Measurements from ENCODE around the gene MAGI1.

The MAGI1 gene

DNA sequence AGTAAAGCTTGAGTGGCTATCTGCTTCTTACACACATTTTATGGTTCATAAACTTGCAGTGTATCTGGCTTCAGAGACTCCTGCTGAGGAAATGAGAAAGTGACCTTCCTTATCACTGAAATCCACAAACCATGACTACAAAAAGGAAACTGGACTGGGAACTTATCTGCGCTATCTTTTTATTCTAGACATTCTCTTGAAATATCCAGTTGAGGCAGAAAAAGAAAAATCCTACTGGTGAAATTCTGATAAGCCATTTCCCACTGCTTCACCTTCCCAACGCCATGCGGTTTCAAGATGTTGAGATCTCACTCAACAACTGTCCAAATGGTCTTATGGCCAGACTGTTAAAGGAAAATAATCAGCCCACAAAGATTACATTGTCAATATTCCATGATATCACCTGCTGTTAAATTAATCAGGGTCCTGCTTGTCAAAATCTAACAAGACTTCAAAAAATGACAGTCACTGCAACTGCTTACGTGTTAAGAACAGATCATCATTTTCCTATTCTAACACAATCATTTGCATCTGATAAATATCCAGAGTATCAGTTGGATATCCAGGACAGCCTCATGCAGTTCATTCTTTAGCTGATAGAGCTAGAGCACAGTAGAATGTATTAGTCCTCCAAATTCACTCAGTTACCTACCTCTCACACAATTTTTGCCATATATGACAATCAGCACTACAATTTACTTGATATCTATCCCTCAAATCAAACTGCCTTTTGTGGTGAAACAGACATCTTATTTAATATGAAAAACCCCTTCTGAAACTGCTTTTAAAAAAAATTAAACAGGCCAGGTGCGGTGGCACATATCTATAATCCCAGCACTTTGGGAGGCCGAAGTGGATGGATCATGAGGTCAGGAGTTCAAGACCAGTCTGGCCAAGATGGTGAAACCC lies 538.1 kb downstream of the MAGI1 start:
- ATAC-seq (no peak), DNase-seq (ENCODE audit: low spot score in 2 of 2) (no peak)
- Mint-ChIP-seq H3K4me3 (no peak overlapping the region), H3K9me3 (peaks cover 8% of the 10 kb centered on the region), H3K36me3 (no peaks in the 10 kb centered on the region), H3K27ac (no peak overlapping the region), H3K4me1 (no peaks in the 10 kb centered on the region)

DNA sequence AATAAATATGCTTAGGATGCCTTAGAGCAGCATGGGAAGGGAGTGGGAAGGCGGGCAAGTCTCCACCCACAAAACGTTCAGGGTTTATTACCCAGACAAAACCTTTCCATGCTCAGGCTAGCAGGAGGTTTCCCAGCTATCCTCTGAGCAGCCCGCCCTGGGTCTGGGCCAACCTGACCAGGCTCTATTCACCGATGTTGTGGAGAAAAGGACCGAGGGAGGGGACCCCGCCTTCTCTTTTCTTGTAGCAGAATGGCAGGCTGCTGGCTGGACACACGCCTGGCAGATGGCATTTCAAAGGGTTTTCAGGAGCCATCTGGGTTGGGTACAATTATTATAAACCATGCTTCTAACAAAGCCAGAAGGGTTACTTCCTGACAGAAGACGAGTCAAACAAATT lies 540.9 kb downstream of the MAGI1 start:
- Mint-ChIP-seq H3K4me3 (no peak overlapping the region), H3K27ac (no peak overlapping the region), H3K9me3 (peaks cover 13% of the 10 kb centered on the region), H3K36me3 (no peaks in the 10 kb centered on the region), H3K4me1 (no peaks in the 10 kb centered on the region)
- DNase-seq (ENCODE audit: low spot score in 2 of 2) (no peak), ATAC-seq (no peak)

DNA sequence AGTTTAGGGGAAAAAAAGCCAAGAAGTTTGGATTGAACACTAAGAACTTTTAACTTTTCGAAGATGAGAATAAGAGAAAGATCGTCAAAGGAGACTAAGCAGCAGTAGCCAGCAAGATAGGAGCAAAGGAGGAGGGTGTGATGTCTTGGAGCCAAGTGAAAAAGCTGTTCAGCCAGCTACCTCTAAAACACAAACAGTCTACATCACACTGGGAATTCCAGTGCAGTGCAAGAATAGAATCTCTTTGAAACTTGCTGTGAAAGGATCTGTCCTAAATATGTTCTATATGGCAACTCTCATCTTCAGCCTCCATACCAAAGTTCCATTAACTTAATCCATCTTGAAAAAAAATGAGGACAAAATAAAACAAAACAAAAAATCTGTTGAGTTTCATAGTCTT lies 541.5 kb downstream of the MAGI1 start:
- no peak for ATAC-seq
- Mint-ChIP-seq H3K36me3 (no peaks in the 10 kb centered on the region), H3K27ac (no peak overlapping the region), H3K4me1 (no peaks in the 10 kb centered on the region), H3K9me3 (peaks cover 13% of the 10 kb centered on the region), H3K4me3 (no peak overlapping the region)
- no peak for DNase-seq (ENCODE audit: low spot score in 2 of 2)

DNA sequence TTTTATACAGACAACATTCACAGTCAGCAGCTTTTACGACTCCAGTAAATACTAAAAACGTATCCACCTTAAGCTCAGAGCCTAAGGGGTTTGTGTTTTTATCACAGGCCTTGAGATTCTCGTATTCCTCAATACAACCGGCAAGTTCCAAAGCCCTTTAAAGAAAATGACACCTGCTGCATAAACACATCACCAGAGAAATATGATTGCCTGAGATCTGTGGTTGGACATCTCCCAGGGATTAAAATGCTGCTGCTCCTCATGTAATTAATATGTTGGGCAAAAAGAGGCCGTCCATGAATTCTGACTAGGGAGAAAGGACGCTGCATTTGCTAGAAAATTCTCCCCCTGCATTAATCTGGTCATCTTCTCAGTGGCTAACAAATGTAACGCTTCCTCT lies 544.8 kb downstream of the MAGI1 start:
- Mint-ChIP-seq H3K36me3 (no peaks in the 10 kb centered on the region), H3K4me1 (no peaks in the 10 kb centered on the region), H3K27ac (no peak overlapping the region), H3K9me3 (peaks cover 13% of the 10 kb centered on the region), H3K4me3 (no peak overlapping the region)
- DNase-seq (ENCODE audit: low spot score in 2 of 2) (no peak), ATAC-seq (no peak)

DNA sequence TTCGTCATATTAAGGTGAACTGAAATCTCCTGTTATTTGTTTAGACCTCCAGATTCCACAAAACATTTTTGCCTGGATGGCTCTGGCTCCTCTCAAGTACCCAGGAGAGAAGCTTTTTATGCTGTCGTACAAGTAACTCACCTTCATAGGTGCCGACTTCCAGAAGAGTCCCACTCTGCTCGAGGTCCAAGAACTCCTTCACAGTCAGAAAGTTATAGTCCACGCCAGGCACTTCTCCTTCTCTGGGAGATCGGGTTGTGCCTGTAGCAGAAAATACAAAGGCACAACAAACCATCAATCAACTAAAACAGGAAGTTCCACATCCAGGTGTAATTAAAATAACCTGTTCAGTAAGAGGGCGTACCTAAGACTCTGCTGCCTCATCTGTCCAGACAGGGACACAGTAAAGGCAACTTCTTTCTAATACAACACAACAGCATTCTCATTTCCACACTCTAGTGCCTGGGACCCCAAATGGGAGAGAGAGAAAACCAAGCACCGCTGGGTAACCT lies 545.3 kb downstream of the MAGI1 start:
- H3K4me1 Mint-ChIP-seq = no peaks in the 10 kb centered on the region
- H3K27ac Mint-ChIP-seq = no peak overlapping the region
- no peak for ATAC-seq
- DNase-seq (ENCODE audit: low spot score in 2 of 2) = no peak
- no peak overlapping the region for H3K4me3 Mint-ChIP-seq
- peaks cover 13% of the 10 kb centered on the region for H3K9me3 Mint-ChIP-seq
- no peaks in the 10 kb centered on the region for H3K36me3 Mint-ChIP-seq

DNA sequence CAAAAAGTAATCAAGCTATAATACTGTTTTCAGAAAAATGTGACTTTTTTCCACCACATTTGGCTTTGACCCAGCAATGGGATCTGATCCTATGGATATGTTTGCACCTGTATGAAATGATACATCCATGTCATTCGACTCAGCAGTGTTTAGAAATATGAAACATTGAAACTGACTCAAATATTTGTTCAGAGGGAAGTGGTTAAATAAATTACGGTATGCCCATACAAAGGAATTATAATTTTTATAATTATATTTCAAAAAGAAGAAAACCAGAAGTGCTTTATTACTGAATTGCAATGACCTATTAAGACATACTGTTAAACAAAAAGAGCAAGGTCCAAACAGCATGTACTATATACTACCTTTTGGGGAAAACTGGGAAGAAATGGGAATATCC lies 546.5 kb downstream of the MAGI1 start:
- H3K27ac Mint-ChIP-seq = no peak overlapping the region
- H3K9me3 Mint-ChIP-seq = peaks cover 13% of the 10 kb centered on the region
- no peak overlapping the region for H3K4me3 Mint-ChIP-seq
- no peaks in the 10 kb centered on the region for H3K36me3 Mint-ChIP-seq
- ATAC-seq = no peak
- DNase-seq (ENCODE audit: low spot score in 2 of 2) = no peak
- no peaks in the 10 kb centered on the region for H3K4me1 Mint-ChIP-seq

DNA sequence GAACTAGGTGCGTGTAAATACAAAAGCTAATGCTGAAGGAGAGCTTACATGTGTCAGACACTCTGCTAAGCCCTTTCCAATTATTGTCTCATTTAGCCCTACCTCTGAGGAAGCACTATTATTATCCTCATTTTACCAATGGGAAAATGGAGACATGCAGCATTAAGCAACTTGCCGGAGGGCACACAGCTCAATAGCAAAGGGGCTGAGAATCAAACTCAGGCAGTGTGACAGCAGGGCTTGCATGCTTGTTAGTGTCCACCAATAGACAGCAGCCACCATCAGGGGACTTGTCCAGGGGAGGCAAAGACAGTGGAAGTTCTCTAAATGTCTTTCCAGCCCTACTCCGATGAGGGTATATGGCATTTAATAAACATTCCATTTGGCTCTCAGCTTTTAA lies 548.6 kb downstream of the MAGI1 start:
- no peak overlapping the region for H3K4me3 Mint-ChIP-seq
- no peak for ATAC-seq
- no peak for DNase-seq (ENCODE audit: low spot score in 2 of 2)
- peaks cover 6% of the 10 kb centered on the region for H3K9me3 Mint-ChIP-seq
- H3K36me3 Mint-ChIP-seq = no peaks in the 10 kb centered on the region
- no peak overlapping the region for H3K27ac Mint-ChIP-seq
- H3K4me1 Mint-ChIP-seq = no peaks in the 10 kb centered on the region

DNA sequence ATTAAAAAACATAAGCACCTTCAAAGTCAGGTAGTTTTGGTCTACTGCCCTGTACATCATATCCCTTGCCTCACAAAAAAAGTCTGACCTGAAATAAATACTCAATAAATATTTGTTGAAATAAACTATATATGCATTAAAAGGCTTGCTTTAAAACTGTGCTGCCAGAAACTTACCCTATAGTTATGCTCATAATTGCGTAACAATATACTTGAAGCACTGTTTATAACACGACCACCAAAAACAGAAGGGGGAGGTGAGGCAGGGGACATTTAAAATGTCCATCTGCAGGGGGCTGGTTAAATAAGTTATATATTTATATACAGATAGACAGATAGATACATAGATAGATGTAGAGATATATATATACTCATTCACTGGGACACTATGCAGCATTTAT lies 549.5 kb downstream of the MAGI1 start:
- Mint-ChIP-seq H3K36me3 (no peaks in the 10 kb centered on the region), H3K4me1 (no peaks in the 10 kb centered on the region), H3K27ac (no peak overlapping the region), H3K9me3 (peaks cover 8% of the 10 kb centered on the region), H3K4me3 (no peak overlapping the region)
- ATAC-seq = no peak
- no peak for DNase-seq (ENCODE audit: low spot score in 2 of 2)

DNA sequence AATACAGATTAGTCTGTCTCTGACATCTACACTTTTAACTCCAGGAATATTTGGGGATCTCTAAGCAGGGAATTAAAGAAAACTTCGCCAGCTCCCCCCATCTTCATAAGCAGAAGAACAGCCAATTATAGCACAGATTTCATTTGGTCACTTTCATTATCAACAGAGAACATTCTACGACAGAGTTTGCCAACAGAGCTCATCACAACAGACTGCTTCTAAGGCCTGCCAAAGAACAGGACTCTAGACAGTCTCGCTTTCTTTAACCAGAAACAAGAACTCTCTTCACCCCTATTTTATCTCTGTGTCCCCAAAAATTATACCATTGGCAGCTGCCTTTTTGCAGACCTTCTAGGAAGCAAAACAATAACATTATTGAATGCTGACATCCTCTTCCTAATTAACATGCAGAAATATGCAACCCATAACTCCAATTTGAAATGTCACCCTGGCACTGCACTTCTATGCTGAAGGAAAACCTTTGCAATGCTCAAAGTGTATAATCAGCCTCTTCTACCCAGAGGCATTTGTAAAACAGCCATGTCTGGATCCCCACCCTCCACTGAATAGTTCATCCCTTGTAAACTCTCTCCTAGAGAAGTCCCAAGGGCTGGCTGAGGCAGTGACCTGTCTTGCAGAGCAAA lies 552.8 kb downstream of the MAGI1 start:
- ATAC-seq = no peak

DNA sequence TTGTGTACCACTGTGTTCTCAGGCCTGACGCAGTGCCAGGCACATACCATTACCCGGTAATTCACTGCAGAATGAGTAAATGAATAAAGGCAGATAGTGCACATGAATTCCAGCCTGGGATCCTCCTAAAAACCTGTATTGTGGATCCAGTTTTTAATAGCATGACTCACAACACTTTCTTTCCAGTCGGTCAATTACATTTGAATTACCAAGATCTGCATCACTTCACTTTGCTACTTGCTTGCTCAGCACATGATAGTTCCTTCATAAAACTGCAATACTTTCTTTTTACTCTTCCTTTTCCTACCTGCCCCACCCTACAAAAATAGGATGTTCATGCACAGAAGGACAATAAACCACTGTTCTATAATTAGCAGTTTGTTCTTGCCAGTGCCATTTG lies 553.8 kb downstream of the MAGI1 start:
- no peak overlapping the region for H3K4me3 Mint-ChIP-seq
- DNase-seq (ENCODE audit: low spot score in 2 of 2) (no peak), ATAC-seq (no peak)
- H3K36me3 Mint-ChIP-seq = no peaks in the 10 kb centered on the region
- no peak overlapping the region for H3K27ac Mint-ChIP-seq
- H3K9me3 Mint-ChIP-seq = peaks cover 6% of the 10 kb centered on the region
- no peaks in the 10 kb centered on the region for H3K4me1 Mint-ChIP-seq

More for the DNA sequence above, 552.8 kb downstream of the MAGI1 start:
- DNase-seq (ENCODE audit: low spot score in 2 of 2) = no peak
- peaks cover 6% of the 10 kb centered on the region for H3K9me3 Mint-ChIP-seq
- no peak overlapping the region for H3K4me3 Mint-ChIP-seq
- no peak overlapping the region for H3K27ac Mint-ChIP-seq
- H3K4me1 Mint-ChIP-seq = no peaks in the 10 kb centered on the region
- no peaks in the 10 kb centered on the region for H3K36me3 Mint-ChIP-seq

DNA sequence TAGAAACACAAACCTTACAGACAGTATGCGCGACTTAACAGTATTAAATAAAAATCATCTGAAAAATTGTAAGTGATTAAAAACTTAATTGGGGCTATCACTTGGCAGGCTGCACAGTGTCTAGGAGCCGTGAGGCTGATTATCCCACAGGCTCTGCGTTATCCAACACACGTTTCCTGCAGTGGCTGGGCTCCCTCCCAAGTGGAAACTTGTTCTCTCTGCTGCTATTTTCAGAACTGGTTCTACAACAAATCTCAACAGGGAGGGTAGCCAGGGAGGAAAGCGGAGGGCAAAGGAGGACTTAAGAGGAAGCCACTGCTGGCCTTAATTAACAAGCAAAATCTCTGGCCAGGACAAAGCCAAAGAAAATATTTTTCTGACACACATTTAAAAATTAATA lies 555.2 kb downstream of the MAGI1 start:
- DNase-seq (ENCODE audit: low spot score in 2 of 2) = no peak
- Mint-ChIP-seq H3K9me3 (peaks cover 3% of the 10 kb centered on the region), H3K4me1 (no peaks in the 10 kb centered on the region), H3K27ac (no peak overlapping the region), H3K36me3 (no peaks in the 10 kb centered on the region), H3K4me3 (no peak overlapping the region)
- no peak for ATAC-seq

DNA sequence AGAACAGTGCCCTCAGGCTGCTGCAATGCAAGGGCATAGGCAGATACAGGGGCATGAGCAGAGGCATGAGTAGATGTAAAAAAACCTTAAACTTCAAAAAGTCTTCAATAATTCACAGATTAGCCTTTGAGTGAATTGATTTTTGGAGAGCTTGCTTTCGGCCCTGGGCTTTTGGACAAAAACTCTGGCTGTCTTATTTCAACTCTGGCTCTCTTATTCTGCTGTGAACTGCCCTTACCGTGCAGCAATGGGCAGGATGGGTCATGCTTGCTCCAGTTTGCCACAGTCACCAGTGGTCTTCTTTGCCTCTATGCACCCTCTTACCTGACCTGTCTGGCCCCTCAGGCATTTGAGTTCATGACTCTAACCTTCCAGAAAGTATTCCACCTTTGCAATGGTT lies 555.7 kb downstream of the MAGI1 start:
- no peaks in the 10 kb centered on the region for H3K36me3 Mint-ChIP-seq
- no peak for DNase-seq (ENCODE audit: low spot score in 2 of 2)
- no peaks in the 10 kb centered on the region for H3K4me1 Mint-ChIP-seq
- H3K9me3 Mint-ChIP-seq = peaks cover 3% of the 10 kb centered on the region
- H3K4me3 Mint-ChIP-seq = no peak overlapping the region
- H3K27ac Mint-ChIP-seq = no peak overlapping the region
- no peak for ATAC-seq

DNA sequence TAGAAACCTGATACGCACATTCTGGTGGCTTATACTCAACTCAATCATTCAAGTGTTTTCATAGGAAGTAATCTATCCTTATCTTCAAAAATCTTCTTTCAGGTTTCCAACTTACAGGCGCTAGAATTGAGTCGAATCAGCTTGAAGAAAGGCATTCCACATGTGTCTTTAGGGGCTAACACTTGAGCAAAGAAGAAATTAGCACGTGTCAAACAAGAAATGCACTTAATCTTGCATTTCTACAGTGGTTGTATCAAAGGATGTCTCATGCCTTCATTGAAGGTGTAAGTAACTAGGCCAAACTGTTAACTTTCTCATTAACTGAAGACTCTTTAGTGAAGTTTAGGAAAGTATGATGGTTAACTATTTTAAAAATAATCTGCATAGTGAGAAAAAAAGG lies 557.6 kb downstream of the MAGI1 start:
- ATAC-seq = no peak

DNA sequence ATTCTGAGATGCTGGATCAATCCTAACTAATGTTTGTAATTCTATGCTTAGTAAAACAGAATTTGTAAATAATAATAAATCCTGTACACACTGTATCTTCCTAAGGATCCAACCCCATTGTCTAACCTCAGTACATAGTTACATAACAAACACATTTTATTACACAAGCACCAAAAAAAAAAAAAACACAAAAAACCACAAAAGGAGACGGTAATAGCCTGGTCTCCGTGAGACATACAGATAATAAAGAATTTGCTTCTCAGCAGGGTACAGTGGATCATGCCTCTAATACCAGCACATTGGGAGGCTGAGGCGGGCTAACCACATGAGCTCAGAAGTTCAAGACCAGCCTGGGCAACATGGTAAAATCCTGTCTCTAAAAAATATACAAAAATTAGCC lies 558.7 kb downstream of the MAGI1 start:
- ATAC-seq (no peak), DNase-seq (ENCODE audit: low spot score in 2 of 2) (no peak)
- H3K4me1 Mint-ChIP-seq = no peaks in the 10 kb centered on the region
- no peak overlapping the region for H3K4me3 Mint-ChIP-seq
- no peaks in the 10 kb centered on the region for H3K36me3 Mint-ChIP-seq
- peaks cover 2% of the 10 kb centered on the region for H3K9me3 Mint-ChIP-seq
- no peak overlapping the region for H3K27ac Mint-ChIP-seq

More for the DNA sequence above, 557.6 kb downstream of the MAGI1 start:
- H3K36me3 Mint-ChIP-seq = no peaks in the 10 kb centered on the region
- H3K9me3 Mint-ChIP-seq = peaks cover 5% of the 10 kb centered on the region
- no peak overlapping the region for H3K27ac Mint-ChIP-seq
- no peak for DNase-seq (ENCODE audit: low spot score in 2 of 2)
- H3K4me1 Mint-ChIP-seq = no peaks in the 10 kb centered on the region
- no peak overlapping the region for H3K4me3 Mint-ChIP-seq

DNA sequence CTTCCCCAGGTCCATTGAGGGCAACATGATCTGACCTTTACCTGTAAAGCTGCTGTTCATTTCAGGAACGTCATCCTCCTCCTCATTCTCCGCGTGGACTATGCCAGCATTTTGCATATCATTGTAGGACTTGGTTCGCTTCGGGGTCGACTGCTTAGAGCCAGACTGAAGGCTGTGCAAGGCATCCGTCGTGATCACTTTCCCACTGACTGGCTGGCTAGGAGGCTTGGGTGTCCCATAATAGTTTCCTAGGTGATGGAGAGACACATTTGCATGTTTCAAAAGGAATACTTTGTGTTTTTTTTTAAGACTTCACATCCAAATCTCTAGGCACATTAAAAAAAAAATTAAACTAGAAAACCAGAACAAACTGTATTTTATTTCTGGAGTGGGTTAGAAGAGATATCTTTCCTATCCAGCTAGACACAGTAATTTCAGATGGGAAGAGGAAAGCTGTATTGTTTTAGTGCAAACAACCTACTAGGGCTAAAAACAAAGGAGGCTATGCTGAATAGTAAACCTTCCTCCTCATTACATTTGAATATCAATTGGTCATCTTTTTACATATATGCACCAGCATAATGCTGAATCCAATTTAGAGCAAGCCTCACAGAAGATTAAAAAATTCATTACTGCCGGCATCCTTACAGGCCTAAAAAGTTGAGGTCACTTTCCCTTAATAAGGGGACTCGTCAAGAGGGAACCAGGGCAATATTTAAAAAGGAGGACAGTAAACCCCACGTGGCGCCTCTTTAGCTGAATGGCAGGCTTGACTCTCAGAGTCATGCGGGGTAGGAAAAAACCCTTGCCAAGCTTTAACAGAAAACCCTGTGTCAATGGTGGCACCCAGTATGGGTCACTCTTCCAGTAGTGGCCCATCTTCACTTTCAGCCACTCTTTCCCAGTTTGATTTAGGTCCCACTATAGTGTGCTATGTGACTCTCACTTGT lies 559.9 kb downstream of the MAGI1 start:
- Mint-ChIP-seq H3K27ac (no peak overlapping the region), H3K36me3 (no peaks in the 10 kb centered on the region), H3K4me3 (no peak overlapping the region), H3K9me3 (peaks cover 2% of the 10 kb centered on the region), H3K4me1 (no peaks in the 10 kb centered on the region)
- DNase-seq (ENCODE audit: low spot score in 2 of 2) = no peak
- no peak for ATAC-seq
